ENCODE measurements around the gene TSPAN33.

DNA sequence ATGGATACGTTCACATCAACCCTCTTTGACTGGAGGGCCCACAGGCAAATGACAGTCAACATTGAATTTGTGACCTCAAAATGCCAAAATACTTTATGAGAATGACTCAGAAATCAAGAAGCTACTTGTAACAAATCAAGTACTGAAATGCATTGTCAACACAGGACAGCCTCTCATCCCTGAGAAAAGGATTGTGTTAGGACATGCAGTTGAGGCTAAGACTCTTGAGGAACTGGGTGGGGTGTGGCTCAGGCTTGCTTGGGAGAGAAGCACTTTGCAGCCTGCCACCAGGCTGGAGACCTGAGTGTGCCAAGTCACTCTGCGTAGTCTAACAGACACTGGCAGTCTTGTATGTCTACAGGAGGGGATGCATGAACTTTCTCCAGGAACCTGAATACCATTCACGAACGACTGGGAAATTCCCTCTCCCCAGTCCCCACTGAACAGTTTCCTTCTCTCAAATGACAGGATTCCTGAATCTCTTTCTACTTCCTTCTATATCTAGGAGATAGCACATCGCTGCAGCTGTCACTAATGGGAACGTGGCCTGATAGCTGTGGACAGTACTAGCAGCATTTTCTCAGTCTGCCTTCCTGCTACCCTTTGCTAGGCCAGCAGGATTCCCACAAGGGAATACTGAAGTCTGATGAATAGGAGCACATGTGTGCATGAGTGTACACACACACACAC lies 40.6 kb downstream of the TSPAN33 start:
- TF ChIP-seq, protein P1, sequence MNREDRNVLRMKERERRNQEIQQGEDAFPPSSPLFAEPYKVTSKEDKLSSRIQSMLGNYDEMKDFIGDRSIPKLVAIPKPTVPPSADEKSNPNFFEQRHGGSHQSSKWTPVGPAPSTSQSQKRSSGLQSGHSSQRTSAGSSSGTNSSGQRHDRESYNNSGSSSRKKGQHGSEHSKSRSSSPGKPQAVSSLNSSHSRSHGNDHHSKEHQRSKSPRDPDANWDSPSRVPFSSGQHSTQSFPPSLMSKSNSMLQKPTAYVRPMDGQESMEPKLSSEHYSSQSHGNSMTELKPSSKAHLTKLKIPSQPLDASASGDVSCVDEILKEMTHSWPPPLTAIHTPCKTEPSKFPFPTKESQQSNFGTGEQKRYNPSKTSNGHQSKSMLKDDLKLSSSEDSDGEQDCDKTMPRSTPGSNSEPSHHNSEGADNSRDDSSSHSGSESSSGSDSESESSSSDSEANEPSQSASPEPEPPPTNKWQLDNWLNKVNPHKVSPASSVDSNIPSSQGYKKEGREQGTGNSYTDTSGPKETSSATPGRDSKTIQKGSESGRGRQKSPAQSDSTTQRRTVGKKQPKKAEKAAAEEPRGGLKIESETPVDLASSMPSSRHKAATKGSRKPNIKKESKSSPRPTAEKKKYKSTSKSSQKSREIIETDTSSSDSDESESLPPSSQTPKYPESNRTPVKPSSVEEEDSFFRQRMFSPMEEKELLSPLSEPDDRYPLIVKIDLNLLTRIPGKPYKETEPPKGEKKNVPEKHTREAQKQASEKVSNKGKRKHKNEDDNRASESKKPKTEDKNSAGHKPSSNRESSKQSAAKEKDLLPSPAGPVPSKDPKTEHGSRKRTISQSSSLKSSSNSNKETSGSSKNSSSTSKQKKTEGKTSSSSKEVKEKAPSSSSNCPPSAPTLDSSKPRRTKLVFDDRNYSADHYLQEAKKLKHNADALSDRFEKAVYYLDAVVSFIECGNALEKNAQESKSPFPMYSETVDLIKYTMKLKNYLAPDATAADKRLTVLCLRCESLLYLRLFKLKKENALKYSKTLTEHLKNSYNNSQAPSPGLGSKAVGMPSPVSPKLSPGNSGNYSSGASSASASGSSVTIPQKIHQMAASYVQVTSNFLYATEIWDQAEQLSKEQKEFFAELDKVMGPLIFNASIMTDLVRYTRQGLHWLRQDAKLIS (CRISPR knock-in tag; IDR thresholded peaks at IDR 0.05): no peak
- TF ChIP-seq CBX5 (CRISPR knock-in tag; IDR thresholded peaks at IDR 0.05; ENCODE audit: borderline replicate concordance) (no peak), NONO (IDR thresholded peaks at IDR 0.05) (no peak), NONO (CRISPR knock-in tag; conservative IDR thresholded peaks at IDR 0.05) (no peak), SRSF1 (optimal IDR thresholded peaks at IDR 0.05; ENCODE audit: low read depth, low read length) (no peak), ZBTB49 (CRISPR knock-in tag; IDR thresholded peaks at IDR 0.05; ENCODE audit: borderline replicate concordance) (no peak), EP300 (IDR thresholded peaks at IDR 0.05; ENCODE audit: low read depth in 2 of 2, low read length in 2 of 2) (no peak), EP300 (CRISPR knock-in tag; IDR thresholded peaks at IDR 0.05; ENCODE audit: borderline replicate concordance) (no peak), TEAD2 (CRISPR knock-in tag; IDR thresholded peaks at IDR 0.05) (no peak)

Data from HepG2 (cell line).